Measurements from ENCODE around the gene PAK1.

The PAK1 gene

GRCh38 chr11:77374611-77375031 lies 99.3 kb downstream of the PAK1 start:
- no peaks in the 10 kb centered on the region for H4K20me1 ChIP-seq (ENCODE audit: insufficient read depth, low read length)
- H2AFZ ChIP-seq (ENCODE audit: low read length): no peak overlapping the region
- H3K4me2 ChIP-seq (ENCODE audit: low read length): no peak overlapping the region
- no peak overlapping the region for H3K27ac ChIP-seq (ENCODE audit: low read depth, low read length, poor library complexity, severe bottlenecking)
- no peak overlapping the region for H3K4me3 ChIP-seq (ENCODE audit: low read depth, low read length, poor library complexity, severe bottlenecking)
- H3F3A ChIP-seq (ENCODE audit: insufficient read depth, low read length): no peaks in the 10 kb centered on the region
- no peaks in the 10 kb centered on the region for H3K9me2 ChIP-seq (ENCODE audit: low read depth, low read length)
- no peaks in the 10 kb centered on the region for H3K9me3 ChIP-seq (ENCODE audit: low read length)
- no peaks in the 10 kb centered on the region for H3K4me1 ChIP-seq (ENCODE audit: insufficient read depth, low read length, severe bottlenecking)
- TF ChIP-seq EZH2 (IDR thresholded peaks at IDR 0.05; ENCODE audit: borderline replicate concordance, low read length) (no peak), CTCF (IDR thresholded peaks at IDR 0.05; ENCODE audit: low read length) (no peak)
- H3K79me2 ChIP-seq (ENCODE audit: insufficient read depth, low read length): no peaks in the 10 kb centered on the region
- no peaks in the 10 kb centered on the region for H3K36me3 ChIP-seq (ENCODE audit: insufficient read depth, low read length)
- H3K27me3 ChIP-seq (ENCODE audit: insufficient read depth, low read length): no peaks in the 10 kb centered on the region
- no peak overlapping the region for H3K9ac ChIP-seq (ENCODE audit: low read length)

- Histone ChIP-seq H3K79me2 (ENCODE audit: insufficient read depth, low read length) (no peaks in the 10 kb centered on the region), H3F3A (ENCODE audit: insufficient read depth, low read length) (no peaks in the 10 kb centered on the region), H3K9me2 (ENCODE audit: low read depth, low read length) (no peaks in the 10 kb centered on the region), H3K27me3 (ENCODE audit: insufficient read depth, low read length) (no peaks in the 10 kb centered on the region), H3K27ac (ENCODE audit: low read depth, low read length, poor library complexity, severe bottlenecking) (no peak overlapping the region), H3K9me3 (ENCODE audit: low read length) (no peaks in the 10 kb centered on the region), H3K36me3 (ENCODE audit: insufficient read depth, low read length) (no peaks in the 10 kb centered on the region), H3K4me2 (ENCODE audit: low read length) (no peak overlapping the region), H3K4me3 (ENCODE audit: low read depth, low read length, poor library complexity, severe bottlenecking) (no peak overlapping the region), H4K20me1 (ENCODE audit: insufficient read depth, low read length) (no peaks in the 10 kb centered on the region), H3K4me1 (ENCODE audit: insufficient read depth, low read length, severe bottlenecking) (no peaks in the 10 kb centered on the region), H3K9ac (ENCODE audit: low read length) (no peak overlapping the region), H2AFZ (ENCODE audit: low read length) (no peak overlapping the region)
- TF ChIP-seq EZH2 (IDR thresholded peaks at IDR 0.05; ENCODE audit: borderline replicate concordance, low read length) (no peak), CTCF (IDR thresholded peaks at IDR 0.05; ENCODE audit: low read length) (no peak)
These were observed 99.8 kb downstream of the PAK1 start for GRCh38 chr11:77374108-77374507.

GRCh38 chr11:77372726-77373125 lies 101.2 kb downstream of the PAK1 start:
- no peaks in the 10 kb centered on the region for H3K27me3 ChIP-seq (ENCODE audit: insufficient read depth, low read length)
- H3F3A ChIP-seq (ENCODE audit: insufficient read depth, low read length): no peaks in the 10 kb centered on the region
- H3K36me3 ChIP-seq (ENCODE audit: insufficient read depth, low read length): no peaks in the 10 kb centered on the region
- H3K9me3 ChIP-seq (ENCODE audit: low read length): no peaks in the 10 kb centered on the region
- H3K27ac ChIP-seq (ENCODE audit: low read depth, low read length, poor library complexity, severe bottlenecking): no peak overlapping the region
- H3K4me2 ChIP-seq (ENCODE audit: low read length): no peak overlapping the region
- no peak overlapping the region for H3K9ac ChIP-seq (ENCODE audit: low read length)
- TF ChIP-seq EZH2 (IDR thresholded peaks at IDR 0.05; ENCODE audit: borderline replicate concordance, low read length) (no peak), CTCF (IDR thresholded peaks at IDR 0.05; ENCODE audit: low read length) (no peak)
- H3K9me2 ChIP-seq (ENCODE audit: low read depth, low read length): no peaks in the 10 kb centered on the region
- no peak overlapping the region for H3K4me3 ChIP-seq (ENCODE audit: low read depth, low read length, poor library complexity, severe bottlenecking)
- no peaks in the 10 kb centered on the region for H3K79me2 ChIP-seq (ENCODE audit: insufficient read depth, low read length)
- H3K4me1 ChIP-seq (ENCODE audit: insufficient read depth, low read length, severe bottlenecking): no peaks in the 10 kb centered on the region
- H4K20me1 ChIP-seq (ENCODE audit: insufficient read depth, low read length): no peaks in the 10 kb centered on the region
- H2AFZ ChIP-seq (ENCODE audit: low read length): no peak overlapping the region
